DND-41 (cell line): ENCODE data around the gene XRCC2.

Experiments
- EZH2 ChIP-seq: IDR thresholded peaks from 3 replicates; pipeline ENCODE4 v1.6.1; 2012; ENCODE audit warnings: borderline replicate concordance, low read depth, mild to moderate bottlenecking, moderate library complexity, low read length, inconsistent platforms; ENCODE audit not compliant: severe bottlenecking
- TF ChIP-seq, protein P1 (sequence below): IDR thresholded peaks from 2 replicates; pipeline ENCODE4 v1.5.1; 2012; ENCODE audit warnings: borderline replicate concordance, low read length, moderate library complexity, mild to moderate bottlenecking; ENCODE audit not compliant: poor library complexity, severe bottlenecking; ENCODE audit errors: extremely low read depth

DNA sequence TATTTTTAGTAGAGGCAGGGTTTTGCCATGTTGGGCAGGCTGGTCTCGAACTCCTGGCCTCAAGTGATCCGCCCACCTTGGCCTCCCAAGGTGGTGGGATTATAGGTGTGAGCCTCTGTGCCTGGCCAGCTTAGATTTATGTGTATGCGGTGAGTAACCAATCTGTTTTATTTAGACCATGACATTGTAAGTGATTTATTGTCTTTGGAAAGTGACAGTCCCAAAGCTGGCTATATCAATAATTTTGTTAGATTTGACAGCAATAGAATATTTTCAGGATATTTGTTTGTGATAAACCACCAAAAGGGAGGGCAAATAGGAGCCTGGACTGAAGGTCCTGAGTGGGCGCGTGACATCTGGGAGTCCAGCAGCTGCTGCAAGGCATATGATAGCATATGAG is 75.7 kb downstream of the XRCC2 start:
- TF ChIP-seq, protein P1, sequence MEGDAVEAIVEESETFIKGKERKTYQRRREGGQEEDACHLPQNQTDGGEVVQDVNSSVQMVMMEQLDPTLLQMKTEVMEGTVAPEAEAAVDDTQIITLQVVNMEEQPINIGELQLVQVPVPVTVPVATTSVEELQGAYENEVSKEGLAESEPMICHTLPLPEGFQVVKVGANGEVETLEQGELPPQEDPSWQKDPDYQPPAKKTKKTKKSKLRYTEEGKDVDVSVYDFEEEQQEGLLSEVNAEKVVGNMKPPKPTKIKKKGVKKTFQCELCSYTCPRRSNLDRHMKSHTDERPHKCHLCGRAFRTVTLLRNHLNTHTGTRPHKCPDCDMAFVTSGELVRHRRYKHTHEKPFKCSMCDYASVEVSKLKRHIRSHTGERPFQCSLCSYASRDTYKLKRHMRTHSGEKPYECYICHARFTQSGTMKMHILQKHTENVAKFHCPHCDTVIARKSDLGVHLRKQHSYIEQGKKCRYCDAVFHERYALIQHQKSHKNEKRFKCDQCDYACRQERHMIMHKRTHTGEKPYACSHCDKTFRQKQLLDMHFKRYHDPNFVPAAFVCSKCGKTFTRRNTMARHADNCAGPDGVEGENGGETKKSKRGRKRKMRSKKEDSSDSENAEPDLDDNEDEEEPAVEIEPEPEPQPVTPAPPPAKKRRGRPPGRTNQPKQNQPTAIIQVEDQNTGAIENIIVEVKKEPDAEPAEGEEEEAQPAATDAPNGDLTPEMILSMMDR = no peak
- TF ChIP-seq EZH2 = no peak
